Measurements from ENCODE around the gene FLNA.
"Not testable (repeated sequence)": the region's sequence is repeated elsewhere in the genome, so short reads cannot be mapped to it uniquely, and the experiment has no call there.

The FLNA gene

GRCh38 chrX:154343620-154344019 lies 30.8 kb downstream of the FLNA start:
- not testable (repeated sequence) for DNase-seq (ENCODE audit: low read depth in 2 of 2, low spot score in 1 of 2)

- not testable (repeated sequence) for DNase-seq (ENCODE audit: low read depth in 2 of 2, low spot score in 1 of 2)
These were observed 31.4 kb downstream of the FLNA start for GRCh38 chrX:154343063-154343462.

- not testable (repeated sequence) for DNase-seq (ENCODE audit: low read depth in 2 of 2, low spot score in 1 of 2)
These were observed 32.8 kb downstream of the FLNA start for GRCh38 chrX:154341399-154342298.

GRCh38 chrX:154334496-154334895 lies 39.9 kb downstream of the FLNA start:
- DNase-seq (ENCODE audit: low read depth in 2 of 2, low spot score in 1 of 2): no peak

- DNase-seq (ENCODE audit: low read depth in 2 of 2, low spot score in 1 of 2): no peak
These were observed 40.6 kb downstream of the FLNA start for GRCh38 chrX:154333837-154334271.

GRCh38 chrX:154333116-154333515 lies 41.3 kb downstream of the FLNA start:
- no peak for DNase-seq (ENCODE audit: low read depth in 2 of 2, low spot score in 1 of 2)

- no peak for DNase-seq (ENCODE audit: low read depth in 2 of 2, low spot score in 1 of 2)
These were observed 41.9 kb downstream of the FLNA start for GRCh38 chrX:154332561-154332960.

GRCh38 chrX:154329294-154329693 lies 45.1 kb downstream of the FLNA start:
- DNase-seq (ENCODE audit: low read depth in 2 of 2, low spot score in 1 of 2): no peak

- no peak for DNase-seq (ENCODE audit: low read depth in 2 of 2, low spot score in 1 of 2)
These were observed 45.8 kb downstream of the FLNA start for GRCh38 chrX:154328646-154329045.

- DNase-seq (ENCODE audit: low read depth in 2 of 2, low spot score in 1 of 2): no peak
These were observed 47.2 kb downstream of the FLNA start for GRCh38 chrX:154327038-154327820.

GRCh38 chrX:154325541-154325940 lies 48.9 kb downstream of the FLNA start:
- no peak for DNase-seq (ENCODE audit: low read depth in 2 of 2, low spot score in 1 of 2)

GRCh38 chrX:154323537-154323936 lies 50.9 kb downstream of the FLNA start:
- no peak for DNase-seq (ENCODE audit: low read depth in 2 of 2, low spot score in 1 of 2)

GRCh38 chrX:154322890-154323289 lies 51.5 kb downstream of the FLNA start:
- DNase-seq (ENCODE audit: low read depth in 2 of 2, low spot score in 1 of 2): no peak

GRCh38 chrX:154321594-154321993 lies 52.8 kb downstream of the FLNA start:
- no peak for DNase-seq (ENCODE audit: low read depth in 2 of 2, low spot score in 1 of 2)

GRCh38 chrX:154321152-154321551 lies 53.3 kb downstream of the FLNA start:
- DNase-seq (ENCODE audit: low read depth in 2 of 2, low spot score in 1 of 2): no peak

- DNase-seq (ENCODE audit: low read depth in 2 of 2, low spot score in 1 of 2): no peak
These were observed 54.0 kb downstream of the FLNA start for GRCh38 chrX:154320406-154320805.

GRCh38 chrX:154317391-154317995 lies 56.9 kb downstream of the FLNA start:
- no peak for DNase-seq (ENCODE audit: low read depth in 2 of 2, low spot score in 1 of 2)

GRCh38 chrX:154315416-154315815 lies 59.0 kb downstream of the FLNA start:
- no peak for DNase-seq (ENCODE audit: low read depth in 2 of 2, low spot score in 1 of 2)

- DNase-seq (ENCODE audit: low read depth in 2 of 2, low spot score in 1 of 2): no peak
These were observed 61.3 kb downstream of the FLNA start for GRCh38 chrX:154313147-154313546.

- no peak for DNase-seq (ENCODE audit: low read depth in 2 of 2, low spot score in 1 of 2)
These were observed 62.3 kb downstream of the FLNA start for GRCh38 chrX:154312116-154312515.

- DNase-seq (ENCODE audit: low read depth in 2 of 2, low spot score in 1 of 2): no peak
These were observed 63.6 kb downstream of the FLNA start for GRCh38 chrX:154310616-154311536.

Measured in stimulated activated CD8-positive, alpha-beta memory T cell treated with anti-CD3 and anti-CD28 coated beads, Interleukin-4, amount 100 ng/mL, for 4 hours (primary cell).